ENCODE data around the gene NOTCH2. TPM values are rescaled to one million over a fixed set of nuclear protein-coding genes. Genes with fewer than 3 reads are reported as not detected.

NOTCH2 gene
- total RNA-seq, 1 donor from 2014 or later, result 112 TPM

- H3K9me3 Mint-ChIP-seq (ENCODE audit: low read depth), result no peaks in the 10 kb centered on the region
- peaks cover 4% of the 10 kb centered on the region for H3K27me3 Mint-ChIP-seq
- TF ChIP-seq CTCF (IDR thresholded peaks at IDR 0.05; ENCODE audit: unreplicated experiment), result no peak
- peaks cover 8% of the 10 kb centered on the region for H3K4me1 Mint-ChIP-seq (ENCODE audit: low read depth)
- DNase-seq (ENCODE audit: low spot score, unreplicated experiment), result no peak
- H3K4me3 Mint-ChIP-seq (ENCODE audit: low read depth), result no peak overlapping the region
- no peak overlapping the region for H3K27ac Mint-ChIP-seq
- no peaks in the 10 kb centered on the region for H3K36me3 Mint-ChIP-seq (ENCODE audit: insufficient read depth)
Observed at GRCh38 chr1:119879510-119880434, 189.7 kb downstream of the NOTCH2 start.

- TF ChIP-seq CTCF (IDR thresholded peaks at IDR 0.05; ENCODE audit: unreplicated experiment), result no peak
- Mint-ChIP-seq H3K4me3 (ENCODE audit: low read depth) (no peak overlapping the region), H3K36me3 (ENCODE audit: insufficient read depth) (no peaks in the 10 kb centered on the region), H3K4me1 (ENCODE audit: low read depth) (peaks cover 10% of the 10 kb centered on the region), H3K27me3 (peaks cover 12% of the 10 kb centered on the region), H3K27ac (no peak overlapping the region), H3K9me3 (ENCODE audit: low read depth) (no peaks in the 10 kb centered on the region)
- DNase-seq (ENCODE audit: low spot score, unreplicated experiment), result no peak
Observed at GRCh38 chr1:119878171-119878570, 191.3 kb downstream of the NOTCH2 start.

GRCh38 chr1:119874186-119874585, 195.3 kb downstream of the NOTCH2 start:
- peaks cover 12% of the 10 kb centered on the region for H3K27me3 Mint-ChIP-seq
- H3K4me1 Mint-ChIP-seq (ENCODE audit: low read depth), result peaks cover 5% of the 10 kb centered on the region
- H3K36me3 Mint-ChIP-seq (ENCODE audit: insufficient read depth), result no peaks in the 10 kb centered on the region
- H3K27ac Mint-ChIP-seq, result no peak overlapping the region
- H3K4me3 Mint-ChIP-seq (ENCODE audit: low read depth), result no peak overlapping the region
- no peak for DNase-seq (ENCODE audit: low spot score, unreplicated experiment)
- H3K9me3 Mint-ChIP-seq (ENCODE audit: low read depth), result no peaks in the 10 kb centered on the region
- no peak for TF ChIP-seq CTCF (IDR thresholded peaks at IDR 0.05; ENCODE audit: unreplicated experiment)

GRCh38 chr1:119873135-119874015, 196.1 kb downstream of the NOTCH2 start:
- Mint-ChIP-seq H3K36me3 (ENCODE audit: insufficient read depth) (no peaks in the 10 kb centered on the region), H3K27ac (no peak overlapping the region), H3K27me3 (peaks cover 12% of the 10 kb centered on the region)

More at GRCh38 chr1:119873135-119874015, 196.1 kb downstream of the NOTCH2 start:
- Mint-ChIP-seq H3K4me3 (ENCODE audit: low read depth) (no peak overlapping the region), H3K4me1 (ENCODE audit: low read depth) (peaks cover 5% of the 10 kb centered on the region), H3K9me3 (ENCODE audit: low read depth) (no peaks in the 10 kb centered on the region)
- TF ChIP-seq CTCF (IDR thresholded peaks at IDR 0.05; ENCODE audit: unreplicated experiment), result no peak
- DNase-seq (ENCODE audit: low spot score, unreplicated experiment), result no peak
